Activated T-helper 2 cell treated with anti-CD3 and anti-CD28 coated beads, Interferon-gamma antibody, Interleukin-2, Interleukin-4, amounts not matched to agents 10 μg/mL and 5 μg/mL and 100 μg/mL, durations not matched to agents 14 hours and 24 hours and 36 hours (primary cell): ENCODE results near the gene OSM. TPM values are rescaled to one million over a fixed set of nuclear protein-coding genes. Genes with fewer than 3 reads are reported as not detected.

Experiments used
- DNase-seq: peaks from one replicate; pipeline ENCODE4 v3.0.0; 2021; ENCODE audit warnings: low spot score
- H3K27ac Mint-ChIP-seq: one replicate; pipeline ENCODE4 v1.8.0; 2021; ENCODE audit warnings: mixed read lengths
- H3K27me3 Mint-ChIP-seq: one replicate; pipeline ENCODE4 v1.8.0; 2021; ENCODE audit warnings: low read depth, mixed read lengths
- H3K36me3 Mint-ChIP-seq: one replicate; pipeline ENCODE4 v1.8.0; 2021; ENCODE audit warnings: low read depth, mixed read lengths
- H3K4me1 Mint-ChIP-seq: one replicate; pipeline ENCODE4 v1.8.0; 2021; ENCODE audit warnings: low read depth, mixed read lengths
- H3K4me3 Mint-ChIP-seq: one replicate; pipeline ENCODE4 v1.8.0; 2021; ENCODE audit warnings: low read depth, mild to moderate bottlenecking, moderate library complexity, mixed read lengths
- H3K9me3 Mint-ChIP-seq: one replicate; pipeline ENCODE4 v1.8.0; 2021; ENCODE audit warnings: mixed read lengths
- intact Hi-C: fragments of 100-400 bp; cut with micrococcal nuclease; formaldehyde crosslinking; loops from one replicate; pipeline ENCODE4 v1.15.1; 2023
- total RNA-seq: library from RNA; stranded (reverse); gene quantifications from 2 replicates; pipeline ENCODE4 v1.2.3, GENCODE V29; 2022

Gene OSM
- total RNA-seq, 1 donor from 2014 or later = 148 TPM

- H3K4me1 Mint-ChIP-seq = peaks cover 29% of the 10 kb centered on the region
- intact Hi-C loops = no loop called here
- no peaks in the 10 kb centered on the region for H3K36me3 Mint-ChIP-seq
- no peak overlapping the region for H3K27ac Mint-ChIP-seq
- no peaks in the 10 kb centered on the region for H3K27me3 Mint-ChIP-seq
- no peaks in the 10 kb centered on the region for H3K9me3 Mint-ChIP-seq
- H3K4me3 Mint-ChIP-seq = no peak overlapping the region
- DNase-seq = no peak
Observed at GRCh38 chr22:30230330-30230729, 36.3 kb downstream of the OSM start.

GRCh38 chr22:30228509-30229359, 37.9 kb downstream of the OSM start:
- Mint-ChIP-seq H3K4me1 (peaks cover 29% of the 10 kb centered on the region), H3K27ac (no peak overlapping the region), H3K9me3 (no peaks in the 10 kb centered on the region), H3K4me3 (no peak overlapping the region), H3K27me3 (no peaks in the 10 kb centered on the region), H3K36me3 (no peaks in the 10 kb centered on the region)
- intact Hi-C loops = no loop called here
- DNase-seq = no peak

- intact Hi-C loops = no loop called here
Observed at GRCh38 chr22:30227438-30228228, 39.0 kb downstream of the OSM start.

GRCh38 chr22:30226192-30226832, 40.3 kb downstream of the OSM start:
- Mint-ChIP-seq H3K27me3 (no peaks in the 10 kb centered on the region), H3K4me1 (peaks cover 51% of the 10 kb centered on the region), H3K27ac (peak overlapping the region; percentile 31), H3K4me3 (no peak overlapping the region), H3K9me3 (no peaks in the 10 kb centered on the region), H3K36me3 (no peaks in the 10 kb centered on the region)
- DNase-seq = no peak
- intact Hi-C loops = no loop called here

More at GRCh38 chr22:30227438-30228228, 39.0 kb downstream of the OSM start:
- Mint-ChIP-seq H3K4me1 (peaks cover 38% of the 10 kb centered on the region), H3K4me3 (no peak overlapping the region), H3K9me3 (no peaks in the 10 kb centered on the region), H3K27ac (no peak overlapping the region), H3K36me3 (no peaks in the 10 kb centered on the region), H3K27me3 (no peaks in the 10 kb centered on the region)
- no peak for DNase-seq

GRCh38 chr22:30225220-30225927, 41.3 kb downstream of the OSM start:
- no peak overlapping the region for H3K27ac Mint-ChIP-seq
- H3K9me3 Mint-ChIP-seq = no peaks in the 10 kb centered on the region
- no peak for DNase-seq
- no peaks in the 10 kb centered on the region for H3K36me3 Mint-ChIP-seq
- H3K27me3 Mint-ChIP-seq = no peaks in the 10 kb centered on the region
- intact Hi-C loops = no loop called here
- no peak overlapping the region for H3K4me3 Mint-ChIP-seq
- H3K4me1 Mint-ChIP-seq = peaks cover 59% of the 10 kb centered on the region

- Mint-ChIP-seq H3K4me3 (no peak overlapping the region), H3K36me3 (no peaks in the 10 kb centered on the region), H3K27me3 (no peaks in the 10 kb centered on the region), H3K4me1 (peaks cover 69% of the 10 kb centered on the region), H3K9me3 (no peaks in the 10 kb centered on the region), H3K27ac (no peak overlapping the region)
- intact Hi-C loops = no loop called here
- no peak for DNase-seq
Observed at GRCh38 chr22:30224161-30224857, 42.3 kb downstream of the OSM start.

- Mint-ChIP-seq H3K36me3 (no peaks in the 10 kb centered on the region), H3K4me3 (no peak overlapping the region), H3K27me3 (no peaks in the 10 kb centered on the region), H3K9me3 (no peaks in the 10 kb centered on the region), H3K27ac (no peak overlapping the region), H3K4me1 (peaks cover 68% of the 10 kb centered on the region)
- intact Hi-C loops = no loop called here
- no peak for DNase-seq
Observed at GRCh38 chr22:30223303-30223702, 43.3 kb downstream of the OSM start.

- Mint-ChIP-seq H3K4me3 (no peak overlapping the region), H3K27me3 (no peaks in the 10 kb centered on the region), H3K36me3 (no peaks in the 10 kb centered on the region), H3K9me3 (no peaks in the 10 kb centered on the region), H3K4me1 (peaks cover 63% of the 10 kb centered on the region), H3K27ac (no peak overlapping the region)
- intact Hi-C loops = no loop called here
- no peak for DNase-seq
Observed at GRCh38 chr22:30222321-30222720, 44.3 kb downstream of the OSM start.

- Mint-ChIP-seq H3K9me3 (no peaks in the 10 kb centered on the region), H3K27me3 (no peaks in the 10 kb centered on the region), H3K36me3 (no peaks in the 10 kb centered on the region), H3K27ac (peak overlapping the region; percentile 80), H3K4me1 (peaks cover 60% of the 10 kb centered on the region), H3K4me3 (peak overlapping the region; percentile 18)
- DNase-seq = peak; percentile 56
- intact Hi-C loops = loop anchor here (2.0 kb wide), 1 partner anchor 25 kb away; the partner anchor contains the start of gene LIF
Observed at GRCh38 chr22:30221121-30221992, 45.3 kb downstream of the OSM start.

- Mint-ChIP-seq H3K9me3 (no peaks in the 10 kb centered on the region), H3K4me3 (peak overlapping the region; percentile 6), H3K27me3 (no peaks in the 10 kb centered on the region), H3K27ac (peak overlapping the region; percentile 80), H3K4me1 (peaks cover 58% of the 10 kb centered on the region), H3K36me3 (no peaks in the 10 kb centered on the region)
- intact Hi-C loops = loop anchor here (2.0 kb wide), 1 partner anchor 26 kb away; the partner anchor contains the start of gene LIF
- DNase-seq = no peak
Observed at GRCh38 chr22:30220338-30221012, 46.2 kb downstream of the OSM start.
